Right lobe of liver (tissue), 6 donors: ENCODE measurements around the gene RCE1. TPM values are rescaled to one million over a fixed set of nuclear protein-coding genes. Genes with fewer than 3 reads are reported as not detected.

Experiments
- ATAC-seq, 4 donors: fragments of 200-7000 bp; cut with Tn5 transposase; one replicate each; pipeline ENCODE4 v1.9.1; 2020; ENCODE audit warnings: mild to moderate bottlenecking in 4 of 4, moderate library complexity in 4 of 4
- DNase-seq, 3 donors: peaks; one replicate each; pipeline ENCODE4 v3.0.0-alpha.2; 2020
- H3K27ac ChIP-seq, 3 donors: fragments of 200-600 bp; one replicate each; pipeline ENCODE4 v1.8.0; 2022
- H3K27me3 ChIP-seq, 2 donors: fragments of 200-600 bp; one replicate each; pipeline ENCODE4 v1.8.0; 2022
- H3K36me3 ChIP-seq, 4 donors: fragments of 200-600 bp; sonication (generic) in 1 of 4; one replicate each; pipeline versions ENCODE4 v1.5.1 to v1.8.0; 2017 to 2022; ENCODE audit warnings: control low read depth in 1 of 4
- H3K4me1 ChIP-seq, 4 donors: fragments of 200-600 bp; sonication (generic) in 1 of 4; one replicate each; pipeline versions ENCODE4 v1.5.1 to v1.8.0; 2017 to 2022; ENCODE audit warnings: control low read depth in 1 of 4
- H3K4me3 ChIP-seq, 3 donors: fragments of 200-600 bp; one replicate each; pipeline ENCODE4 v1.8.0; 2022
- H3K9me3 ChIP-seq, 4 donors: fragments of 200-600 bp; sonication (generic) in 1 of 4; one replicate each; pipeline versions ENCODE4 v1.5.1 to v1.8.0; 2017 to 2022; ENCODE audit warnings: control low read depth in 1 of 4
- POLR2A ChIP-seq: fragments of 450-650 bp; IDR thresholded peaks from one replicate; pipeline ENCODE4 v1.6.1; 2017; ENCODE audit warnings: antibody characterized with exemption, mild to moderate bottlenecking
- WGBS: methylation state at CpG from one replicate; pipeline ENCODE4 v1.1.6; 2018; ENCODE audit warnings: low coverage, low lambda C conversion rate; ENCODE audit not compliant: insufficient coverage; ENCODE audit errors: missing lambda C conversion rate; 5-methylcytosine and 5-hydroxymethylcytosine counted together
- intact Hi-C, 2 donors: fragments of 100-400 bp; cut with DNase I; formaldehyde crosslinking; loops; one replicate each; pipeline versions ENCODE4 v1.11.2 to v1.14.1; 2022
- total RNA-seq, 6 experiments: library from RNA; depleted of rRNA in 2 of 6; stranded (reverse); fragments of >200 nt in 2 of 6; fragmentation: NEBNext Ultra II Directional in 3 of 6; extraction: Animal tissue kit (Norgen Biotek cat#: 25700) in 3 of 6; gene quantifications; one replicate each; pipeline versions ENCODE4 v1.1.0 to v1.2.4, GENCODE V29; 2016 to 2023
- TF ChIP-seq, protein P1 (sequence below), 4 donors: fragments of 200-600 bp in 3 of 4; fragments of 450-650 bp in 1 of 4; IDR thresholded peaks; one replicate each; pipeline versions ENCODE4 v1.5.1 to v1.8.0; 2016 to 2022; ENCODE audit warnings: antibody characterized with exemption in 4 of 4, mild to moderate bottlenecking in 2 of 4
- donor health status: DM: no; HTN: yes; CAD: no.
- donor health status: DM: no; HTN: no; CAD: no.
- donor health status: DM: no; HTN: no; CAD: no.
- donor health status: DM: no; HTN: yes; CAD: no.
- donor health status: DM: no; HTN: yes; CAD: no.

Gene RCE1
- total RNA-seq, 6 experiments from 2014 or later = 3.1 to 7.7 (median 4.5) TPM

DNA sequence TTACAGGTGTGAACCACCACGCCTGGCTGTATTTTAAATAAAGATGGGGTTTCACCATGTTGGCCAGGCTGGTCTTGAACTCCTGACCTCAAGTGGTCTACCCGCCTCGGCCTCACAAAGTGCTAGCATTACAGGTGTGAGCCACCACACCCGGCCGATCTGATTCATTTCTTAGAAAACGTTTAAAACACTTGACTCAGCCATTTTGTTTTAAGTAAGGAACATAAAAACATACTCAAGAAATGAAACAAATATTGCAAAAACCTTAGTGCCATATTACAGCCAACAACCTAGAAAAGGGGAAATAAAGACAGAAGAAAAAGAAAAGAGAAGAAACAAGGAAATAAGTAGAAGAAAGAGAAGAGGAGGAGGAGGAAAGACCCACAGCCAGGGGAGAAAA, 31.0 kb downstream of the RCE1 start:
- no peak overlapping the region for H3K4me3 ChIP-seq
- peaks cover 0 to 29% (median 14%) of the 10 kb centered on the region in 4 donors for H3K36me3 ChIP-seq
- WGBS = 73% methylated on average over 5 of the region's 6 CpGs
- no peak for TF ChIP-seq POLR2A
- TF ChIP-seq, protein P1, sequence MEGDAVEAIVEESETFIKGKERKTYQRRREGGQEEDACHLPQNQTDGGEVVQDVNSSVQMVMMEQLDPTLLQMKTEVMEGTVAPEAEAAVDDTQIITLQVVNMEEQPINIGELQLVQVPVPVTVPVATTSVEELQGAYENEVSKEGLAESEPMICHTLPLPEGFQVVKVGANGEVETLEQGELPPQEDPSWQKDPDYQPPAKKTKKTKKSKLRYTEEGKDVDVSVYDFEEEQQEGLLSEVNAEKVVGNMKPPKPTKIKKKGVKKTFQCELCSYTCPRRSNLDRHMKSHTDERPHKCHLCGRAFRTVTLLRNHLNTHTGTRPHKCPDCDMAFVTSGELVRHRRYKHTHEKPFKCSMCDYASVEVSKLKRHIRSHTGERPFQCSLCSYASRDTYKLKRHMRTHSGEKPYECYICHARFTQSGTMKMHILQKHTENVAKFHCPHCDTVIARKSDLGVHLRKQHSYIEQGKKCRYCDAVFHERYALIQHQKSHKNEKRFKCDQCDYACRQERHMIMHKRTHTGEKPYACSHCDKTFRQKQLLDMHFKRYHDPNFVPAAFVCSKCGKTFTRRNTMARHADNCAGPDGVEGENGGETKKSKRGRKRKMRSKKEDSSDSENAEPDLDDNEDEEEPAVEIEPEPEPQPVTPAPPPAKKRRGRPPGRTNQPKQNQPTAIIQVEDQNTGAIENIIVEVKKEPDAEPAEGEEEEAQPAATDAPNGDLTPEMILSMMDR (IDR thresholded peaks at IDR 0.05) = no peak
- no peaks in the 10 kb centered on the region for H3K9me3 ChIP-seq
- ATAC-seq = no peak
- intact Hi-C loops = no loop called here
- H3K27ac ChIP-seq = no peak overlapping the region
- H3K4me1 ChIP-seq = peaks cover 0 to 33% (median 6%) of the 10 kb centered on the region in 4 donors
- DNase-seq = no peak
- no peaks in the 10 kb centered on the region for H3K27me3 ChIP-seq

DNA sequence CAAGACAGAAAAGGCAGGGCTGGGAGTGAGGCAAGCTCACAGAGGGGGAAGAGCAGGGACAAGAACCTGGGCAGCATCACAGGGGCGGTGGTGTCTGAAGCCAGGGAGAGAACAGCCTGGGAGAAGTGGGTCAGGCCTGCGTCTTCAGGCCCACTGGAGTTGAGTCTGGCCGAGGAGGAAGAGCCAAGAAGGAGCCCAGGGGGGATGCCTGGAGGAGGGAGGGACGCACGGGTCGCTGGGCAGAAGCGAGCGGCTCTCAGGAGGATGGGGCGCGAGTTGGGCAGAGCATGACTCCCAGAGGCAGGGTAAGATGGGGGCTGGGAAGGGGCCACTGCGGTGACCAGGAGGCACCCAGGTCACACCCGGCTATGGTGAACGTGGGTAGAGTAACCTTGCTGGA, 32.1 kb downstream of the RCE1 start:
- H3K36me3 ChIP-seq = peaks cover 0 to 18% (median 9%) of the 10 kb centered on the region in 4 donors
- no peaks in the 10 kb centered on the region for H3K9me3 ChIP-seq
- H3K27me3 ChIP-seq = no peaks in the 10 kb centered on the region
- peaks cover 0 to 45% (median 12%) of the 10 kb centered on the region in 4 donors for H3K4me1 ChIP-seq
- 86% methylated on average over 12 of the region's 13 CpGs for WGBS
- no peak overlapping the region for H3K4me3 ChIP-seq
- ATAC-seq = no peak
- no peak for DNase-seq
- no peak overlapping the region for H3K27ac ChIP-seq
- no peak for TF ChIP-seq POLR2A
- TF ChIP-seq, protein P1 (IDR thresholded peaks at IDR 0.05) = no peak
- intact Hi-C loops = no loop called here

DNA sequence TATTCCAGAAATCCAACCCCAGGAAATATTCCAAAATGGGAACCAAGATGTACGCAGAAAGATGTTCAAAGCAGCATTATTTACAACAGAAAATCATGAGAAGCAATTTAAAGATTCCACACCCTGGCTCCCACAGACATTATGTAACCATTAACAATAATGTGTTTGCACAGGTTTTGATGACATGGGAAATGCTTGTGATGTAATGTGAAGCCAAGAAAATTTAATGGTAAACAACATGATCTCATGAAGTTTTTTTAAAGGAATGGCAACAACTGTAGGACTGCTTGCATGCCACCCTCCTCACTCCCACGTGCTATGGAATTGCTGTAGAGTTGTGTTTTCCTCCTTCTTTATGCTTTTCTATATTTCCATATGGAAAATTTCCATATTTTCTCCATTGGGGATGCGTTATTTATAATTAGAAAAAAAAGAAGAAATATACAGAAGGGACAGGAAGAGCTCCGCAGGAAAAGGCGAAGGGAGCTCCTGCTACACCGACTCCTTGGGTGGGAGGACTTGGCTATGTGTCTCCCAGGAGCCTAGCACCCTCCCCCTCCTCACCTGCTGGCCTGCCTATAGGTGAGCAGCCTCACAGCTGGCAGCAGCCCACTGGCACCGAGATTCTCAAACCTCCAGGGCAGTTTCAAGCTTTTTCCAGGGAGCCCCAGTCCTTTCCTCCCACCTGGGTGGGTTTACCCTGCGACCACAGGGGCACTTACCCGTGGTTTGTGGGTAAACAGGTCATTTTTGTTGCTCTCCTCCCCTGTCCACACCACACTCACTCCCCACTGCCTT, 34.5 kb downstream of the RCE1 start:
- 74% methylated on average over 9 of the region's 9 CpGs for WGBS
- peak overlapping the region in 2 of 3 donors; percentile 58 to 61 for H3K27ac ChIP-seq
- no peak overlapping the region for H3K4me3 ChIP-seq
- no peak for DNase-seq
- H3K36me3 ChIP-seq = no peaks in the 10 kb centered on the region
- ATAC-seq = peak in 2 of 4 donors; percentile 4 to 6
- H3K9me3 ChIP-seq = no peaks in the 10 kb centered on the region
- intact Hi-C loops = no loop called here
- TF ChIP-seq, protein P1 (IDR thresholded peaks at IDR 0.05) = no peak
- H3K27me3 ChIP-seq = no peaks in the 10 kb centered on the region
- peaks cover 0 to 68% (median 21%) of the 10 kb centered on the region in 4 donors for H3K4me1 ChIP-seq

DNA sequence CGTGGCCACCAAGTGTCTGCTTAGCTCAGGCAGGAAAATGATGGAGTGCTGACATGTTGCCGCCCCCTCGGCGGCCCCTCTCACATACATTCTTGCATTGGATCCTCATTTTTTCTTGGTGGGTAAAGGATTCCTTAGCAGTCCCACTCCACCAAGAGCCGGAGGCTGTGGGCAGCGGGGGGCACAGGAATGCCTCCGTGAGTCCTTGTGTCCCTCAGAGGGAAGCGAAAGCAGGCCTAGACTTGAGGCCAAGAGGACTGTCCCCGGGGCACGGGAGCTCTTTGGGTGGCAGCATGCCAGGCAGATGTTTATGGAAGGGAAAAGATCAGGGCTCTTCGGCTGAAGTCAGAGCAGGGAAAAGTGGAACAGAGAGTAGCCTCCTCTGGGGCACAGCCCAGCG, 35.2 kb downstream of the RCE1 start:
- 53% methylated on average over 10 of the region's 12 CpGs for WGBS
- H3K36me3 ChIP-seq = no peaks in the 10 kb centered on the region
- intact Hi-C loops = no loop called here
- H3K27ac ChIP-seq = peak overlapping the region in 2 of 3 donors; percentile 58 to 61
- H3K4me1 ChIP-seq = peaks cover 0 to 75% (median 25%) of the 10 kb centered on the region in 4 donors
- no peaks in the 10 kb centered on the region for H3K27me3 ChIP-seq
- DNase-seq = peak; percentile 71 to 88 (median 85)
- no peaks in the 10 kb centered on the region for H3K9me3 ChIP-seq
- TF ChIP-seq, protein P1 (IDR thresholded peaks at IDR 0.05) = no peak
- no peak for TF ChIP-seq POLR2A
- peak; percentile 40 to 68 (median 63) for ATAC-seq
- no peak overlapping the region for H3K4me3 ChIP-seq
